ENCODE data around the gene AOPEP.

DNA sequence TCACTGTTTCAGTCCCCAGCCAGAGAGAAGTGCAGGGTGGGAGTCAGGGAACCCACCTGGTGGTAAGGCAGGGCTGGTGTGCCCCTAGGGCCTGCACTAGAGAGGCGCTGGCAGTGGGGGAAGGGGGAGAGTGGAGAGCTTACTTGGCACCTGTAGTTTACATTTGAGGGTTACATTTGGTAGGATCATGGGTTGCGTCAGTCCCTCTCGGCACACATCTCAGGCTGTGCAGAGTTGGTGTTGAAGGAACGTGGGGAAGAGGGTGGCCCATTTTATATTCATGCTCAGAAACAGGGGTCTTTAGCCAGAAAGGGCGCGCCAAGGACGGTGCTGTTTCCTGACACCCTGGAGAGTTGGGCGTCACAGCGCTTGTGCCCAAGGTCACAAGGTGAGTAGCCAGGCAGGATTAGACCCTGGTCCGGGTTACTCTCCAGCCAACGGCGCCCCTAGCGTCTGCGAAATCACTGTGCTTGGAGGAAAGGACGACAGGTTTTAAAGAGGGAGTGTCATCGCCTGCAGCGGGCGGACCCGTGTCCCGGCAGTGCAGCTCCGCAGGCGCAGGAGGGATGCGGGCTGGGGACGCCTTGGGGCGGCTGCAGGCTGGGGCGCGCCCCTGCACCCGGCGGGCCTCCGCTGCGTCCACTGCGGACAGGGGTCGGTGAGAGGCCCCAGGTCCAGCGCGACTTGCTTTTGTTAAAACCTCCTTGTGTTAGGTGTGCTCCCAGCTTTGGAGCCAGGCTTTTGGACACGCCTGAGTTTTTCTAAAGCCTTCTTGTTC is 318.4 kb downstream of the AOPEP start:
- TF ChIP-seq, protein P1, sequence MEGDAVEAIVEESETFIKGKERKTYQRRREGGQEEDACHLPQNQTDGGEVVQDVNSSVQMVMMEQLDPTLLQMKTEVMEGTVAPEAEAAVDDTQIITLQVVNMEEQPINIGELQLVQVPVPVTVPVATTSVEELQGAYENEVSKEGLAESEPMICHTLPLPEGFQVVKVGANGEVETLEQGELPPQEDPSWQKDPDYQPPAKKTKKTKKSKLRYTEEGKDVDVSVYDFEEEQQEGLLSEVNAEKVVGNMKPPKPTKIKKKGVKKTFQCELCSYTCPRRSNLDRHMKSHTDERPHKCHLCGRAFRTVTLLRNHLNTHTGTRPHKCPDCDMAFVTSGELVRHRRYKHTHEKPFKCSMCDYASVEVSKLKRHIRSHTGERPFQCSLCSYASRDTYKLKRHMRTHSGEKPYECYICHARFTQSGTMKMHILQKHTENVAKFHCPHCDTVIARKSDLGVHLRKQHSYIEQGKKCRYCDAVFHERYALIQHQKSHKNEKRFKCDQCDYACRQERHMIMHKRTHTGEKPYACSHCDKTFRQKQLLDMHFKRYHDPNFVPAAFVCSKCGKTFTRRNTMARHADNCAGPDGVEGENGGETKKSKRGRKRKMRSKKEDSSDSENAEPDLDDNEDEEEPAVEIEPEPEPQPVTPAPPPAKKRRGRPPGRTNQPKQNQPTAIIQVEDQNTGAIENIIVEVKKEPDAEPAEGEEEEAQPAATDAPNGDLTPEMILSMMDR (IDR thresholded peaks at IDR 0.05; ENCODE audit: low read depth, low read length, poor library complexity, severe bottlenecking), result no peak
- no peak for TF ChIP-seq EZH2phosphoT487 (IDR thresholded peaks at IDR 0.05; ENCODE audit: borderline replicate concordance, low read length)

Measured in DOHH2 (cell line).